Measurements from ENCODE around the gene MTMR6. TPM values are rescaled to one million over a fixed set of nuclear protein-coding genes. Genes with fewer than 3 reads are reported as not detected.

The MTMR6 gene
- total RNA-seq, 2 donors from 2014 or later, result 11.0 to 16.3 TPM

GRCh38 chr13:25291691-25292090 lies 4.4 kb upstream of the MTMR6 start:
- TF ChIP-seq, protein P1, sequence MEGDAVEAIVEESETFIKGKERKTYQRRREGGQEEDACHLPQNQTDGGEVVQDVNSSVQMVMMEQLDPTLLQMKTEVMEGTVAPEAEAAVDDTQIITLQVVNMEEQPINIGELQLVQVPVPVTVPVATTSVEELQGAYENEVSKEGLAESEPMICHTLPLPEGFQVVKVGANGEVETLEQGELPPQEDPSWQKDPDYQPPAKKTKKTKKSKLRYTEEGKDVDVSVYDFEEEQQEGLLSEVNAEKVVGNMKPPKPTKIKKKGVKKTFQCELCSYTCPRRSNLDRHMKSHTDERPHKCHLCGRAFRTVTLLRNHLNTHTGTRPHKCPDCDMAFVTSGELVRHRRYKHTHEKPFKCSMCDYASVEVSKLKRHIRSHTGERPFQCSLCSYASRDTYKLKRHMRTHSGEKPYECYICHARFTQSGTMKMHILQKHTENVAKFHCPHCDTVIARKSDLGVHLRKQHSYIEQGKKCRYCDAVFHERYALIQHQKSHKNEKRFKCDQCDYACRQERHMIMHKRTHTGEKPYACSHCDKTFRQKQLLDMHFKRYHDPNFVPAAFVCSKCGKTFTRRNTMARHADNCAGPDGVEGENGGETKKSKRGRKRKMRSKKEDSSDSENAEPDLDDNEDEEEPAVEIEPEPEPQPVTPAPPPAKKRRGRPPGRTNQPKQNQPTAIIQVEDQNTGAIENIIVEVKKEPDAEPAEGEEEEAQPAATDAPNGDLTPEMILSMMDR (IDR thresholded peaks at IDR 0.05), result no peak
- H3K27ac ChIP-seq, result no peak overlapping the region
- intact Hi-C loops (cut with DNase I), result no loop called here

DNA sequence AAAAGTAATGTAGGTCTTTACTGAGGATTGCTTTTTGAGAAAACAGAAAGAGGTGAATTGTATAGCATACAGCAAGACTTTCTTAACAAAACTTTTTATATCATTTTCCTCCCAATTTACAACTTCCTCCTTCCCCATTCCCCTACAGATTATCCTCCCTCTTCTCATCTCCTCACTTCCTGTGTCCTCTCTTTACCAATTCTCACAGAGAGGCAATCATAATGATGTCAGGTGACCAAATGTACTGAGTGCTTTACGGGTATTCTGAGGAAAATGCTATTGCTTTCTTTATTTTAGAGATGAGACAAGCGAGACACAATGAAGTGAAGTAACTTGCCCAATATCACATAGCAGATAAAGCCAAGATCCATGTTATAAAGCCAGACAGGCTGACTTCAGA lies 1.7 kb upstream of the MTMR6 start:
- no peak for DNase-seq
- Histone ChIP-seq H3K27ac (no peak overlapping the region), H3K9ac (ENCODE audit: low read depth in 2 of 2, low read length in 2 of 2) (no peak overlapping the region), H3K27me3 (no peaks in the 10 kb centered on the region), H3K36me3 (no peaks in the 10 kb centered on the region), H3K4me3 (no peak overlapping the region), H3K4me1 (peaks cover 6% of the 10 kb centered on the region), H3K9me3 (no peaks in the 10 kb centered on the region)
- intact Hi-C loops (cut with DNase I), result no loop called here
- TF ChIP-seq, protein P1 (IDR thresholded peaks at IDR 0.05), result no peak

More at GRCh38 chr13:25291691-25292090, 4.4 kb upstream of the MTMR6 start:
- Histone ChIP-seq H3K9me3 (no peaks in the 10 kb centered on the region), H3K4me1 (no peaks in the 10 kb centered on the region), H3K36me3 (no peaks in the 10 kb centered on the region), H3K9ac (ENCODE audit: low read depth in 2 of 2, low read length in 2 of 2) (no peak overlapping the region), H3K4me3 (no peak overlapping the region), H3K27me3 (peaks cover 1% of the 10 kb centered on the region)
- no peak for DNase-seq

DNA sequence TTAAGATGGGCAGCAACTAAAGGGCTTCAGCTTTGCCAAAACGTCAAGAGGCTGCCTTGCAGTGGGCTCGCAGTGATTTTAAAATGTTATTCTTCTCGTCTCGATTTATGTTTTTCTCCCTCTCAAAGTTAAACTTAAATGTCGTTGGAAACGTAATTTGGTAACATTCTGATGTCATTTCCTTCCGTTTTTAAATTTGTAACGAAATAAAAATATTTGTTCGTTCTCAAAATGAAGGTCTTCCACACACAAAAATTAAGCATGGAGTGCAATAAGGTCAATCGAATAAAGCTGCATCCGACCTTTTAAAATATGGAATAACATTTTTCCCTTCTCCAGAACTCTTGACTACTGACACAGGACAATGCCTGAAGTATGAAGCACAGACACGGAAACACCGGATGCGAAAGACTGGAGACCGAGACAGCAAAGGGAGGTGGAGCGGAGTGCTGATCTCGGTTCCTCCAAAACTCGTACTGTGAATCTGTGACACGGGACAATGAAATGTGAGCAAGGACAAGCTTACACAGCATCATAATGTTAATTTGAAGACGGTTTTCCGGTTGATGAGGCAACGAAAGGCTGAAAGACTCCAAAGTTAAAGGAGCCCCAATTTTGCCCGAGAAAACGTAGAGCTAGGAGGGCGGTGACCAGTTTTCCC lies 850 bp downstream of the MTMR6 start:
- no peaks in the 10 kb centered on the region for H3K27me3 ChIP-seq
- peak overlapping the region; percentile 78 for H3K27ac ChIP-seq
- H3K36me3 ChIP-seq, result no peaks in the 10 kb centered on the region
- H3K9me3 ChIP-seq, result no peaks in the 10 kb centered on the region
- intact Hi-C loops (cut with DNase I), result no loop called here
- H3K4me3 ChIP-seq, result peak overlapping the region; percentile 64
- H3K9ac ChIP-seq (ENCODE audit: low read depth in 2 of 2, low read length in 2 of 2), result peak overlapping the region; percentile 79 to 94
- TF ChIP-seq, protein P1 (IDR thresholded peaks at IDR 0.05), result no peak
- DNase-seq, result peak; percentile 46
- peaks cover 6% of the 10 kb centered on the region for H3K4me1 ChIP-seq

GRCh38 chr13:25281935-25282332 lies 5.4 kb downstream of the MTMR6 start:
- H3K27me3 ChIP-seq, result no peaks in the 10 kb centered on the region
- H3K27ac ChIP-seq, result no peak overlapping the region
- H3K36me3 ChIP-seq, result no peaks in the 10 kb centered on the region
- H3K4me3 ChIP-seq, result no peak overlapping the region
- TF ChIP-seq, protein P1 (IDR thresholded peaks at IDR 0.05), result no peak
- no peak for DNase-seq
- H3K9me3 ChIP-seq, result no peaks in the 10 kb centered on the region
- peaks cover 6% of the 10 kb centered on the region for H3K4me1 ChIP-seq
- intact Hi-C loops (cut with DNase I), result no loop called here
- H3K9ac ChIP-seq (ENCODE audit: low read depth in 2 of 2, low read length in 2 of 2), result no peak overlapping the region

DNA sequence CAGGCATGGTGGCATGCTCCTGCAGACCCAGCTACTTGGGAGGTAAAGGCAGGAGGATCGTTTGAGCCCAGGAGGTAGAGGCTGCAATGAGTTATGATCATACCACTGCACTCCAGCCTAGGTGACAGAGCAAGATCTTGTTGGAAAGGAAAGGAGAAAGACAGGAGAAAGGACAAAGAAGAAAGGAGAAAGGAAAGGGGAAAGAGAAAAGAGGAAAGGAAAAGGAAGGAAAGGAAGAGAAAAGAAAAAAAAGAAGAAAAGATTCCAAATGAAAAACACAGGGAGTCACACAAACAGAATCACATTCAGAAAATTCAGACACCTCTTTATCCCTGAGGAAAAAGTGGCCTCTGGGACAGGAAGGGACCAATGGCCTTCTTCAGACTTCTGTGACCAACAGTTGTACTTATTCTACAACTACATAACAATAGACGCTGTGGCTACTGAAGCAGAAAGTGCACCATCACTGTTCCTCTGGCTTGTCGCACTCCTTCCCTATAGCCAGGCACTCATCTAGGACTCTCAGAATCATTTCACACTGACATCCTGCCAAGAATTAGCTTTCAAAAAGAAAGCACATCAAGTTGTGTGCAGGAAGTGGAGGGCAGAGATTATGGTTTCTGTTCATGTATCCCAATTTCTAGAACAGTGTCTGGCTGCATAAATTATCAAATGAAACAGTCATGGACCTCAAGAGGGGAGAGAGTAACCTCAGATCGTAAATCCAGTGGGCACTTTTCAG lies 5.9 kb downstream of the MTMR6 start:
- Histone ChIP-seq H3K27ac (no peak overlapping the region), H3K4me1 (peaks cover 6% of the 10 kb centered on the region)
- intact Hi-C loops (cut with DNase I), result no loop called here

More for the DNA sequence above, 5.9 kb downstream of the MTMR6 start:
- Histone ChIP-seq H3K9me3 (no peaks in the 10 kb centered on the region), H3K4me3 (no peak overlapping the region), H3K36me3 (no peaks in the 10 kb centered on the region), H3K27me3 (no peaks in the 10 kb centered on the region), H3K9ac (ENCODE audit: low read depth in 2 of 2, low read length in 2 of 2) (no peak overlapping the region)
- TF ChIP-seq, protein P1 (IDR thresholded peaks at IDR 0.05), result no peak
- no peak for DNase-seq
